C4-2B (cell line): ENCODE results near the gene HLA-B.
"Not testable (repeated sequence)": the region's sequence is repeated elsewhere in the genome, so short reads cannot be mapped to it uniquely, and the experiment has no call there.

ENCODE experiments used
- CTCF ChIP-seq: fragments of 450-650 bp; conservative IDR thresholded peaks from 2 replicates; pipeline ENCODE4 v1.5.1; 2017; ENCODE audit warnings: mild to moderate bottlenecking
- ZFX ChIP-seq: fragments of 450-650 bp; IDR thresholded peaks from 2 replicates; pipeline ENCODE4 v1.6.1; 2017

DNA sequence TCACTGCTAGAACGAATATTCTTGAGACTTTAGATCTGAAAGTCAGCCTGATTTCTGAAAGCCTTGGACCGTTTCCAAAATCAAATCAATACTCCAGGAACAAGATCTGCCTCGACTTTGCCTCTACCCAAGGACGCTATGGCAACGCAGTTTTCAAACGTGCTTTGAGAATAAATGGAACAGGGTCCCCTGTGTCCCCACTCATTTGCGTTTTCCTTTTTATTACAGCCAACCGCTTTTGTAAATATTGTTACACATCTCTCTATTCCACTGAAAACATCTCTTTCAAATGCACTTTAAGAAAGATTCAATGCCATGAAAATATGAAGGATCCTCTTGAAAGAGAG lies 40.1 kb upstream of the HLA-B start:
- TF ChIP-seq CTCF, result peak; percentile 72
- TF ChIP-seq ZFX, result not testable (repeated sequence)
